Measurements from ENCODE around the gene SPACDR. TPM values are rescaled to one million over a fixed set of nuclear protein-coding genes. Genes with fewer than 3 reads are reported as not detected.
"Not testable (repeated sequence)": the region's sequence is repeated elsewhere in the genome, so short reads cannot be mapped to it uniquely, and the experiment has no call there.

Gene SPACDR
- total RNA-seq, result under 1 TPM in 1 of 2 donors, not detected in 1; 0.62 TPM
- long read RNA-seq, donor 1, result 0 reads
- long read RNA-seq, donor 2, result 0 reads

- intact Hi-C loops (cut with DNase I), result loop anchor here in 1 of 2 donors (5.0 kb wide), 1 partner anchor 93 kb away; no protein-coding TSS in a partner anchor
- DNase-seq (ENCODE audit: low spot score), result no peak
Measured at GRCh38 chr7:100464210-100464660, at the start of gene SPACDR. SPACDR (minus strand) TSS chr7:100464260; CDS start chr7:100464025, 235 bp downstream.

GRCh38 chr7:100513212-100513810 lies 49.3 kb upstream of the SPACDR start:
- no peak for DNase-seq (ENCODE audit: low spot score)
- intact Hi-C loops (cut with DNase I), result no loop called here

GRCh38 chr7:100510437-100511239 lies 46.6 kb upstream of the SPACDR start:
- DNase-seq (ENCODE audit: low spot score), result no peak
- intact Hi-C loops (cut with DNase I), result loop anchor here in 1 of 2 donors (1.0 kb wide), 1 partner anchor 21 kb away; no protein-coding TSS in a partner anchor

- no peak for DNase-seq (ENCODE audit: low spot score)
- intact Hi-C loops (cut with DNase I), result no loop called here
Measured at GRCh38 chr7:100509231-100509630, 45.2 kb upstream of the SPACDR start.

GRCh38 chr7:100506356-100506923 lies 42.4 kb upstream of the SPACDR start:
- intact Hi-C loops (cut with DNase I), result no loop called here

GRCh38 chr7:100504887-100505611 lies 41.0 kb upstream of the SPACDR start:
- DNase-seq (ENCODE audit: low spot score), result no peak
- intact Hi-C loops (cut with DNase I), result no loop called here

More at GRCh38 chr7:100506356-100506923, 42.4 kb upstream of the SPACDR start:
- no peak for DNase-seq (ENCODE audit: low spot score)

- intact Hi-C loops (cut with DNase I); DNase-seq (ENCODE audit: low spot score): not testable (repeated sequence)
Measured at GRCh38 chr7:100504031-100504430, 40.0 kb upstream of the SPACDR start.

- DNase-seq (ENCODE audit: low spot score); intact Hi-C loops (cut with DNase I): not testable (repeated sequence)
Measured at GRCh38 chr7:100500743-100501142, 36.7 kb upstream of the SPACDR start.

- intact Hi-C loops (cut with DNase I), result no loop called here
- DNase-seq (ENCODE audit: low spot score), result no peak
Measured at GRCh38 chr7:100496509-100496908, 32.4 kb upstream of the SPACDR start.

GRCh38 chr7:100493476-100494264 lies 29.6 kb upstream of the SPACDR start:
- intact Hi-C loops (cut with DNase I), result no loop called here
- DNase-seq (ENCODE audit: low spot score), result no peak

- intact Hi-C loops (cut with DNase I), result no loop called here
- no peak for DNase-seq (ENCODE audit: low spot score)
Measured at GRCh38 chr7:100492738-100493475, 28.8 kb upstream of the SPACDR start.

GRCh38 chr7:100491192-100491578 lies 27.1 kb upstream of the SPACDR start:
- no peak for DNase-seq (ENCODE audit: low spot score)
- intact Hi-C loops (cut with DNase I), result no loop called here

GRCh38 chr7:100490483-100491191 lies 26.6 kb upstream of the SPACDR start:
- intact Hi-C loops (cut with DNase I), result no loop called here
- no peak for DNase-seq (ENCODE audit: low spot score)

- intact Hi-C loops (cut with DNase I), result loop anchor here in 1 of 2 donors (1.0 kb wide), 1 partner anchor 20 kb away; no protein-coding TSS in a partner anchor
- DNase-seq (ENCODE audit: low spot score), result no peak
Measured at GRCh38 chr7:100489824-100490223, 25.8 kb upstream of the SPACDR start.

- no peak for DNase-seq (ENCODE audit: low spot score)
- intact Hi-C loops (cut with DNase I), result loop anchor here in 1 of 2 donors (1.0 kb wide), 1 partner anchor 21 kb away; no protein-coding TSS in a partner anchor
Measured at GRCh38 chr7:100489121-100489520, 25.1 kb upstream of the SPACDR start.

GRCh38 chr7:100488333-100489095 lies 24.5 kb upstream of the SPACDR start:
- intact Hi-C loops (cut with DNase I), result loop anchor here in 1 of 2 donors (1.0 kb wide), 1 partner anchor 22 kb away; no protein-coding TSS in a partner anchor
- DNase-seq (ENCODE audit: low spot score), result no peak
